A673 (cell line): ENCODE measurements around the gene DAB2IP.

Experiments used
- EZH2 ChIP-seq: fragments of 200-600 bp; sonication (generic); IDR thresholded peaks from 2 replicates; pipeline ENCODE4 v1.6.1; 2017; ENCODE audit warnings: borderline replicate concordance, low read depth, mild to moderate bottlenecking, mixed read lengths, antibody characterized with exemption, low read length; ENCODE audit not compliant: poor library complexity, severe bottlenecking
- TF ChIP-seq, protein P1 (sequence below): fragments of 300-800, 200-600 bp; sonication (generic); conservative IDR thresholded peaks from 2 replicates; pipeline ENCODE4 v1.5.1; 2017; ENCODE audit warnings: low read depth, mild to moderate bottlenecking, antibody characterized with exemption, low read length, moderate library complexity, mixed read lengths

DNA sequence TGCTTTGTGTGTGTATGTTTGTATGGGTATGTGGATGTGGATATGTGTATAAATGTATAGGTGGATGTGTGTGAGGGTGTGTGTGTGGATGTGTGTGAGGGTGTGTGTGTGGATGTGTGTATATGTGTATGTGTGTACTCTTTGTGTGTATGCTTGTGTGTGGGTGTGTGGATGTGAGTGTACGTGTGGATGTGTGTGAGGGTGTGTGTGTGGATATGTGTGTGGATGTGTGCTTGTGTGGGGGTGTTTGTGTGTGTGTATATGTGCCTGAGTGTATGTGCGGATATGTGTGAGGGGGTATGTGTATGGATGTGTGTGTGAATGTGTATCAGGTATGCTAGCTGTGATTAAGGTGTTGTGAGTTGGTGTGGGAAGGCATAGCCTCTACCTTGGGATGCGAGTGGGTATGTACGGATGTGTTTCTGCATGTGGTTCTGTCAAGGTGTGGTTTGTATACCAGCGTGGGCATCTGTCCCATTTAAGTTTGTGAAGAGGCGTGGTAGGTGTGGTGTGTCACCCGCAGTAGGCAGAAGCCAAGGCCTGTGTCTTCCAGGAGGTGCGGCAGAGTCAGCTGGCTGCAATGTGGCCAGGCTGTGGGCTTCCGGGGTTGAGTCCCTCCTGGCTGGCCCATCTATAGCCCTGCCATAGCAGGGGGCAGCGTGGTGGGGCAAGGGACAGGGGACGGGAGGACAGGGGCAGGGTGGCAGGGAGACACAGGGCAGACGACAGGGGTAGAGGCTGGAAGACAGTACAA lies 155.8 kb downstream of the DAB2IP start:
- TF ChIP-seq, protein P1, sequence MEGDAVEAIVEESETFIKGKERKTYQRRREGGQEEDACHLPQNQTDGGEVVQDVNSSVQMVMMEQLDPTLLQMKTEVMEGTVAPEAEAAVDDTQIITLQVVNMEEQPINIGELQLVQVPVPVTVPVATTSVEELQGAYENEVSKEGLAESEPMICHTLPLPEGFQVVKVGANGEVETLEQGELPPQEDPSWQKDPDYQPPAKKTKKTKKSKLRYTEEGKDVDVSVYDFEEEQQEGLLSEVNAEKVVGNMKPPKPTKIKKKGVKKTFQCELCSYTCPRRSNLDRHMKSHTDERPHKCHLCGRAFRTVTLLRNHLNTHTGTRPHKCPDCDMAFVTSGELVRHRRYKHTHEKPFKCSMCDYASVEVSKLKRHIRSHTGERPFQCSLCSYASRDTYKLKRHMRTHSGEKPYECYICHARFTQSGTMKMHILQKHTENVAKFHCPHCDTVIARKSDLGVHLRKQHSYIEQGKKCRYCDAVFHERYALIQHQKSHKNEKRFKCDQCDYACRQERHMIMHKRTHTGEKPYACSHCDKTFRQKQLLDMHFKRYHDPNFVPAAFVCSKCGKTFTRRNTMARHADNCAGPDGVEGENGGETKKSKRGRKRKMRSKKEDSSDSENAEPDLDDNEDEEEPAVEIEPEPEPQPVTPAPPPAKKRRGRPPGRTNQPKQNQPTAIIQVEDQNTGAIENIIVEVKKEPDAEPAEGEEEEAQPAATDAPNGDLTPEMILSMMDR, result no peak
- TF ChIP-seq EZH2, result no peak
